DND-41 (cell line): ENCODE results near the gene PCDHGA6.
"Not testable (repeated sequence)": the region's sequence is repeated elsewhere in the genome, so short reads cannot be mapped to it uniquely, and the experiment has no call there.

Source experiments
- ATAC-seq: fragments of 200-7000 bp; cut with Tn5 transposase; 3 replicates; pipeline ENCODE4 v1.9.1; 2021; ENCODE audit warnings: low read depth; ENCODE audit not compliant: insufficient read depth
- DNase-seq: peaks from one replicate; pipeline ENCODE4 v3.0.0-alpha.2; 2020
- H2AFZ ChIP-seq: 2 replicates; pipeline ENCODE4 v1.6.0; 2012; ENCODE audit warnings: low read depth, low read length
- H3K27ac ChIP-seq: 2 replicates; pipeline ENCODE4 v1.5.1; 2012; ENCODE audit warnings: low read length, inconsistent platforms
- H3K27me3 ChIP-seq: fragments of 200-600 bp; sonication (generic); 2 replicates; pipeline ENCODE4 v1.6.0; 2012; ENCODE audit warnings: low read length, mild to moderate bottlenecking, inconsistent platforms; ENCODE audit not compliant: insufficient read depth, poor library complexity
- H3K36me3 ChIP-seq: 2 replicates; pipeline ENCODE4 v1.5.1; 2012; ENCODE audit warnings: low read length, inconsistent platforms; ENCODE audit not compliant: insufficient read depth
- H3K4me1 ChIP-seq: 2 replicates; pipeline ENCODE4 v1.5.1; 2012; ENCODE audit warnings: mild to moderate bottlenecking, low read length; ENCODE audit not compliant: insufficient read depth
- H3K4me2 ChIP-seq: 2 replicates; pipeline ENCODE4 v1.6.0; 2012; ENCODE audit warnings: mild to moderate bottlenecking, moderate library complexity, low read length, inconsistent platforms; ENCODE audit not compliant: insufficient read depth
- H3K4me3 ChIP-seq, 2 experiments: fragments of 200-600 bp in 1 of 2; shearing (Covaris generic) in 1 of 2; 2 replicates each; pipeline ENCODE4 v1.5.1; 2012 to 2016; ENCODE audit warnings: inconsistent platforms in 2 of 2, low read length in 2 of 2, mild to moderate bottlenecking in 2 of 2, low read depth in 1 of 2, moderate library complexity in 1 of 2
- H3K79me2 ChIP-seq: 2 replicates; pipeline ENCODE4 v1.6.0; 2012; ENCODE audit warnings: low read length, inconsistent platforms; ENCODE audit not compliant: insufficient read depth
- H3K9ac ChIP-seq: 2 replicates; pipeline ENCODE4 v1.6.0; 2012; ENCODE audit warnings: low read depth, mild to moderate bottlenecking, inconsistent platforms, low read length, moderate library complexity
- H3K9me3 ChIP-seq: 2 replicates; pipeline ENCODE4 v1.5.1; 2012; ENCODE audit warnings: low read length, moderate library complexity, mild to moderate bottlenecking, inconsistent platforms; ENCODE audit not compliant: insufficient read depth, severe bottlenecking
- H4K20me1 ChIP-seq: 2 replicates; pipeline ENCODE4 v1.6.0; 2012; ENCODE audit warnings: low read length; ENCODE audit not compliant: insufficient read depth
- EZH2 ChIP-seq: IDR thresholded peaks from 3 replicates; pipeline ENCODE4 v1.6.1; 2012; ENCODE audit warnings: borderline replicate concordance, low read depth, mild to moderate bottlenecking, moderate library complexity, low read length, inconsistent platforms; ENCODE audit not compliant: severe bottlenecking
- TF ChIP-seq, protein P1 (sequence below): IDR thresholded peaks from 2 replicates; pipeline ENCODE4 v1.5.1; 2012; ENCODE audit warnings: borderline replicate concordance, low read length, moderate library complexity, mild to moderate bottlenecking; ENCODE audit not compliant: poor library complexity, severe bottlenecking; ENCODE audit errors: extremely low read depth

Gene PCDHGA6

DNA sequence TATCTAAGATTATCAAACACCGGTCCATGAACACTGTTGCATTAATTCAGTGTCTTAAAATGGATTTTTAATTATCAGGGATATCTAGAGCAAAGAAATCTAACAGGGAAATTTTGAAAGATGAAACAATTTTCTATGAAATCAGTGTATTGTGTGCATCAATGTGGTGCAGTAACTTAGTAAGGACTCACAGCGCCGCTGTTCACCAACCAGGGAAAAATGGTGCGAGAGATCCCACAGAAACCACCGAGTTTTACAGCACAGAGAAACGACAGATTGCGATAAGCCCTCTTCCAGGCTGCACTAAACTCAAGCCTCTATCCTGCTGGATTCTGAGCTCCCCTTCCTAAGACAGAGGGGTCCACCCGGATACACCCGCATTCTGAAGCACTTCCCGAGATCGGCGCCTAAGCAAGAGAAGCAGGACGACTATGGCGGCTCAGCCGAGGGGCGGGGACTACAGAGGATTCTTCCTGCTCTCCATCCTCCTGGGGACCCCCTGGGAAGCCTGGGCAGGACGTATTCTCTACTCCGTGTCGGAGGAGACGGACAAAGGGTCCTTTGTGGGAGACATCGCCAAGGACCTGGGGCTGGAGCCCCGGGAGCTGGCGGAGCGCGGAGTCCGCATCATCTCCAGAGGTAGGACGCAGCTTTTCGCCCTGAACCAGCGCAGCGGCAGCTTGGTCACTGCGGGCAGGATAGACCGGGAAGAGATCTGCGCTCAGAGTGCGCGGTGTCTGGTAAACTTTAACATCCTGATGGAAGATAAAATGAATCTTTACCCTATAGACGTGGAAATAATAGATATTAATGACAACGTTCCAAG is 9.0 kb downstream of the PCDHGA6 start, which contains the start of gene PCDHGA7:
PCDHGA7 (plus strand) TSS at position 274 of the 826 bp plus-strand sequence; CDS start at position 432, 158 bp downstream.
- Histone ChIP-seq H4K20me1 (no peaks in the 10 kb centered on the region), H3K4me1 (no peaks in the 10 kb centered on the region), H3K79me2 (no peaks in the 10 kb centered on the region), H3K27ac (no peak within 1 kb of the TSS), H3K4me3 (no peak within 1 kb of the TSS), H3K27me3 (no peaks in the 10 kb centered on the region), H3K9me3 (no peaks in the 10 kb centered on the region), H3K9ac (no peak within 1 kb of the TSS), H3K36me3 (no peaks in the 10 kb centered on the region), H2AFZ (no peak within 1 kb of the TSS), H3K4me2 (no peak within 1 kb of the TSS)
- TF ChIP-seq, protein P1, sequence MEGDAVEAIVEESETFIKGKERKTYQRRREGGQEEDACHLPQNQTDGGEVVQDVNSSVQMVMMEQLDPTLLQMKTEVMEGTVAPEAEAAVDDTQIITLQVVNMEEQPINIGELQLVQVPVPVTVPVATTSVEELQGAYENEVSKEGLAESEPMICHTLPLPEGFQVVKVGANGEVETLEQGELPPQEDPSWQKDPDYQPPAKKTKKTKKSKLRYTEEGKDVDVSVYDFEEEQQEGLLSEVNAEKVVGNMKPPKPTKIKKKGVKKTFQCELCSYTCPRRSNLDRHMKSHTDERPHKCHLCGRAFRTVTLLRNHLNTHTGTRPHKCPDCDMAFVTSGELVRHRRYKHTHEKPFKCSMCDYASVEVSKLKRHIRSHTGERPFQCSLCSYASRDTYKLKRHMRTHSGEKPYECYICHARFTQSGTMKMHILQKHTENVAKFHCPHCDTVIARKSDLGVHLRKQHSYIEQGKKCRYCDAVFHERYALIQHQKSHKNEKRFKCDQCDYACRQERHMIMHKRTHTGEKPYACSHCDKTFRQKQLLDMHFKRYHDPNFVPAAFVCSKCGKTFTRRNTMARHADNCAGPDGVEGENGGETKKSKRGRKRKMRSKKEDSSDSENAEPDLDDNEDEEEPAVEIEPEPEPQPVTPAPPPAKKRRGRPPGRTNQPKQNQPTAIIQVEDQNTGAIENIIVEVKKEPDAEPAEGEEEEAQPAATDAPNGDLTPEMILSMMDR, result no peak
- no peak for TF ChIP-seq EZH2
- no peak for DNase-seq
- ATAC-seq, result no peak

DNA sequence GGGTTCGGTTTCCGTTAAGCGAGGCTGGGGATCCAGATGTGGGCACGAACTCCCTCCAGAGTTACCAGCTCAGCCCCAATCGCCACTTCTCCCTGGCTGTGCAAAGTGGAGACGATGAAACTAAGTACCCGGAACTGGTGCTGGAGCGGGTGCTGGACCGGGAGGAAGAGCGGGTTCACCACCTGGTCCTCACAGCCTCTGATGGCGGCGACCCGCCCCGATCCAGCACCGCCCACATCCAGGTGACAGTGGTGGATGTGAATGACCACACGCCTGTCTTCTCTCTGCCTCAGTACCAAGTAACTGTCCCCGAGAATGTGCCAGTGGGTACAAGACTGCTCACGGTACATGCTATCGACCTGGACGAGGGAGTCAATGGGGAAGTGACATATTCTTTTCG is 9.7 kb downstream of the PCDHGA6 start:
- H3K4me3 ChIP-seq, result no peak overlapping the region
- ATAC-seq, result no peak
- no peaks in the 10 kb centered on the region for H4K20me1 ChIP-seq
- no peaks in the 10 kb centered on the region for H3K4me1 ChIP-seq
- no peak for DNase-seq
- no peak overlapping the region for H2AFZ ChIP-seq
- H3K9ac ChIP-seq, result no peak overlapping the region
- TF ChIP-seq, protein P1, result no peak
- no peak for TF ChIP-seq EZH2
- no peaks in the 10 kb centered on the region for H3K27me3 ChIP-seq
- no peaks in the 10 kb centered on the region for H3K79me2 ChIP-seq
- no peaks in the 10 kb centered on the region for H3K36me3 ChIP-seq
- no peaks in the 10 kb centered on the region for H3K9me3 ChIP-seq
- H3K27ac ChIP-seq, result no peak overlapping the region
- H3K4me2 ChIP-seq, result no peak overlapping the region

- Histone ChIP-seq H3K79me2 (no peaks in the 10 kb centered on the region), H3K27ac (no peak overlapping the region), H3K9ac (no peak overlapping the region), H2AFZ (no peak overlapping the region), H3K4me3 (no peak overlapping the region), H3K4me2 (no peak overlapping the region), H3K4me1 (no peaks in the 10 kb centered on the region), H4K20me1 (no peaks in the 10 kb centered on the region), H3K27me3 (no peaks in the 10 kb centered on the region), H3K9me3 (no peaks in the 10 kb centered on the region), H3K36me3 (no peaks in the 10 kb centered on the region)
- DNase-seq, result no peak
- no peak for TF ChIP-seq EZH2
- TF ChIP-seq, protein P1, result no peak
- ATAC-seq, result no peak
These were observed 11.0 kb downstream of the PCDHGA6 start for GRCh38 chr5:141384471-141385267.

DNA sequence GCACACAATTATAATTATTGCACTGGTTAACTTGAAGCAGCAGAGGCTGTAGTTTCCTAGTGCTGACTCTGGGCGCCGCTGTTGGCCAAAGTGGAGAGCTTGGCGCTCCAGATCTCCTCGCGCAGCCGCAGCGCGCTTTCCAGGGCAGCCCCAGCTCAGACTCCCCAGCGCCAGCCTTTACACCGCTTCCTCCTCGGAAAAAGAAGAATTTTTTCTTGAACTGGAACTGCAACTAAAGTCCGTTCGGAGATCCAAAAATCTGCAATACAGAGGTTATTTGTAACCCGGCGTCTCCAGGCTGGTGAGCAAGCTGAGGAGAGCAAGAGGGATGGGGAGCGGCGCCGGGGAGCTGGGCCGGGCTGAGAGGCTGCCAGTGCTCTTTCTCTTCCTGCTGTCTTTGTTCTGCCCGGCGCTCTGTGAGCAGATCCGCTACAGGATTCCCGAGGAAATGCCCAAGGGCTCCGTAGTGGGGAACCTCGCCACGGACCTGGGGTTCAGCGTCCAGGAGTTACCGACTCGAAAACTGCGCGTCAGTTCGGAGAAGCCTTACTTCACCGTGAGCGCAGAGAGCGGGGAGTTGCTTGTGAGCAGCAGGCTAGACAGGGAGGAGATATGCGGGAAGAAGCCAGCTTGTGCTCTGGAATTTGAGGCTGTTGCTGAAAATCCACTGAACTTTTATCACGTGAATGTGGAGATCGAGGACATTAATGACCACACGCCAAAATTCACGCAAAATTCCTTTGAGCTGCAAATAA is 14.0 kb downstream of the PCDHGA6 start, which contains the start of gene PCDHGB4:
PCDHGB4 (plus strand) TSS at position 142 of the 755 bp plus-strand sequence; CDS start at position 329, 187 bp downstream.
- H3K9me3 ChIP-seq, H3K4me3 ChIP-seq, H3K79me2 ChIP-seq, H3K27ac ChIP-seq, H3K4me1 ChIP-seq, H2AFZ ChIP-seq, H3K4me2 ChIP-seq, H3K9ac ChIP-seq, H3K27me3 ChIP-seq, H3K36me3 ChIP-seq, H4K20me1 ChIP-seq, DNase-seq, ATAC-seq: not testable (repeated sequence)
